SU-DHL-6 (cell line): ENCODE data around the gene DCC.

Experiments used
- EZH2phosphoT487 ChIP-seq: fragments of 200-600 bp; sonication (generic), shearing (Covaris generic); conservative IDR thresholded peaks from 2 replicates; pipeline ENCODE4 v1.6.1; 2018; ENCODE audit warnings: mild to moderate bottlenecking, antibody characterized with exemption, low read length, moderate library complexity, mixed read lengths
- TF ChIP-seq, protein P1 (sequence below): fragments of 200-600 bp; sonication (generic); IDR thresholded peaks from one replicate; pipeline ENCODE4 v1.5.1; 2017; ENCODE audit warnings: antibody characterized with exemption, mild to moderate bottlenecking, low read length, moderate library complexity; ENCODE audit not compliant: insufficient read depth, poor library complexity, severe bottlenecking

GRCh38 chr18:52465391-52465790 lies 125.4 kb downstream of the DCC start:
- TF ChIP-seq, protein P1, sequence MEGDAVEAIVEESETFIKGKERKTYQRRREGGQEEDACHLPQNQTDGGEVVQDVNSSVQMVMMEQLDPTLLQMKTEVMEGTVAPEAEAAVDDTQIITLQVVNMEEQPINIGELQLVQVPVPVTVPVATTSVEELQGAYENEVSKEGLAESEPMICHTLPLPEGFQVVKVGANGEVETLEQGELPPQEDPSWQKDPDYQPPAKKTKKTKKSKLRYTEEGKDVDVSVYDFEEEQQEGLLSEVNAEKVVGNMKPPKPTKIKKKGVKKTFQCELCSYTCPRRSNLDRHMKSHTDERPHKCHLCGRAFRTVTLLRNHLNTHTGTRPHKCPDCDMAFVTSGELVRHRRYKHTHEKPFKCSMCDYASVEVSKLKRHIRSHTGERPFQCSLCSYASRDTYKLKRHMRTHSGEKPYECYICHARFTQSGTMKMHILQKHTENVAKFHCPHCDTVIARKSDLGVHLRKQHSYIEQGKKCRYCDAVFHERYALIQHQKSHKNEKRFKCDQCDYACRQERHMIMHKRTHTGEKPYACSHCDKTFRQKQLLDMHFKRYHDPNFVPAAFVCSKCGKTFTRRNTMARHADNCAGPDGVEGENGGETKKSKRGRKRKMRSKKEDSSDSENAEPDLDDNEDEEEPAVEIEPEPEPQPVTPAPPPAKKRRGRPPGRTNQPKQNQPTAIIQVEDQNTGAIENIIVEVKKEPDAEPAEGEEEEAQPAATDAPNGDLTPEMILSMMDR: no peak
- no peak for TF ChIP-seq EZH2phosphoT487
